PC-3 (cell line): ENCODE measurements around the gene RBM15. TPM values are rescaled to one million over a fixed set of nuclear protein-coding genes. Genes with fewer than 3 reads are reported as not detected.

Experiments
- ATAC-seq: fragments of 200-7000 bp; cut with Tn5 transposase; 2 replicates; pipeline ENCODE4 v1.9.1; 2020; ENCODE audit warnings: mild to moderate bottlenecking, moderate library complexity
- BruUV-seq: library from RNA; stranded (reverse); fragments of 400-500 nt; replicated peaks from 2 replicates; lab custom pipeline; 2021; lab: Mats Ljungman, UMichigan
- CTCF ChIA-PET: fragments of 300-600 bp; sonication (Branson Sonifier 250); formaldehyde crosslinking; loops from one replicate; lab custom pipeline; 2022; ENCODE audit warnings: antibody characterized with exemption; lab: Charles Lee
- POLR2A ChIA-PET: fragments of 300-600 bp; sonication (Branson Sonifier 250); formaldehyde crosslinking; loops from one replicate; lab custom pipeline; 2022; ENCODE audit warnings: antibody characterized with exemption; ENCODE audit not compliant: unreplicated experiment; lab: Charles Lee
- DNase-seq: peaks from one replicate; pipeline ENCODE4 v3.0.0-alpha.2; 2015
- H2AFZ ChIP-seq: fragments of 300-600 bp; sonication (generic); 2 replicates; pipeline ENCODE4 v1.6.0; 2016; ENCODE audit warnings: antibody characterized with exemption, low read length
- H3F3A ChIP-seq: fragments of 300-600 bp; sonication (generic); one replicate; pipeline ENCODE4 v1.6.0; 2017; ENCODE audit warnings: antibody characterized with exemption, low read length, control low read depth, mild to moderate bottlenecking; ENCODE audit not compliant: unreplicated experiment
- H3K27ac ChIP-seq: fragments of 300-600 bp; sonication (generic); 2 replicates; pipeline ENCODE4 v1.5.1; 2016; ENCODE audit warnings: mild to moderate bottlenecking, low read length
- H3K27me3 ChIP-seq: fragments of 300-600 bp; sonication (generic); 2 replicates; pipeline ENCODE4 v1.6.1; 2016; ENCODE audit warnings: low read length, mixed read lengths
- H3K36me3 ChIP-seq: fragments of 300-600 bp; sonication (generic); 2 replicates; pipeline ENCODE4 v1.6.1; 2016; ENCODE audit warnings: low read depth, mixed run types, low read length, mixed read lengths
- H3K4me1 ChIP-seq: fragments of 300-600 bp; sonication (generic); 2 replicates; pipeline ENCODE4 v1.5.1; 2016; ENCODE audit warnings: low read length; ENCODE audit not compliant: insufficient read depth
- H3K4me2 ChIP-seq: fragments of 300-600 bp; sonication (generic); 2 replicates; pipeline ENCODE4 v1.6.0; 2016; ENCODE audit warnings: low read length
- H3K4me3 ChIP-seq: fragments of 300-600 bp; sonication (generic); 2 replicates; pipeline ENCODE4 v1.5.1; 2016; ENCODE audit warnings: mild to moderate bottlenecking, low read length, mixed read lengths
- H3K79me2 ChIP-seq: fragments of 300-600 bp; sonication (generic); 2 replicates; pipeline ENCODE4 v1.6.1; 2017; ENCODE audit warnings: low read length, mixed read lengths
- H3K9ac ChIP-seq: fragments of 300-600 bp; sonication (generic); 2 replicates; pipeline ENCODE4 v1.6.0; 2016; ENCODE audit warnings: mild to moderate bottlenecking, low read length
- H3K9me2 ChIP-seq: fragments of 300-600 bp; sonication (generic); replicated peaks from 2 replicates; pipeline ENCODE4 v1.6.1; 2016; ENCODE audit warnings: mixed run types, low read length, mixed read lengths
- H3K9me3 ChIP-seq: fragments of 300-600 bp; sonication (generic); 2 replicates; pipeline ENCODE4 v1.6.1; 2016; ENCODE audit warnings: low read length, mixed read lengths
- H4K20me1 ChIP-seq: fragments of 300-600 bp; sonication (generic); 2 replicates; pipeline ENCODE4 v1.6.1; 2016; ENCODE audit warnings: low read length, mixed read lengths
- EZH2 ChIP-seq: fragments of 300-600 bp; sonication (generic); IDR thresholded peaks from one replicate; pipeline ENCODE4 v1.6.1; 2017; ENCODE audit warnings: antibody characterized with exemption, mild to moderate bottlenecking, low read length; ENCODE audit not compliant: unreplicated experiment
- EZH2phosphoT487 ChIP-seq: fragments of 300-600 bp; sonication (generic); IDR thresholded peaks from 2 replicates; pipeline ENCODE4 v1.6.1; 2018; ENCODE audit warnings: mild to moderate bottlenecking, antibody characterized with exemption, low read length, borderline replicate concordance
- intact Hi-C: fragments of 100-400 bp; cut with micrococcal nuclease; formaldehyde crosslinking; loops from 2 replicates; pipeline ENCODE4 v1.9.0; 2023
- total RNA-seq: library from RNA; depleted of rRNA; stranded (reverse); fragments of >200 nt; gene quantifications from 2 replicates; pipeline ENCODE4 v1.2.3, GENCODE V29; 2014
- TF ChIP-seq, protein P1 (sequence below): fragments of 300-600 bp; sonication (generic); conservative IDR thresholded peaks from 2 replicates; pipeline ENCODE4 v1.5.1; 2017; ENCODE audit warnings: antibody characterized with exemption, low read depth, mild to moderate bottlenecking, low read length

RBM15 gene
- total RNA-seq, 1 experiment from 2014 or later: 41.3 TPM

DNA sequence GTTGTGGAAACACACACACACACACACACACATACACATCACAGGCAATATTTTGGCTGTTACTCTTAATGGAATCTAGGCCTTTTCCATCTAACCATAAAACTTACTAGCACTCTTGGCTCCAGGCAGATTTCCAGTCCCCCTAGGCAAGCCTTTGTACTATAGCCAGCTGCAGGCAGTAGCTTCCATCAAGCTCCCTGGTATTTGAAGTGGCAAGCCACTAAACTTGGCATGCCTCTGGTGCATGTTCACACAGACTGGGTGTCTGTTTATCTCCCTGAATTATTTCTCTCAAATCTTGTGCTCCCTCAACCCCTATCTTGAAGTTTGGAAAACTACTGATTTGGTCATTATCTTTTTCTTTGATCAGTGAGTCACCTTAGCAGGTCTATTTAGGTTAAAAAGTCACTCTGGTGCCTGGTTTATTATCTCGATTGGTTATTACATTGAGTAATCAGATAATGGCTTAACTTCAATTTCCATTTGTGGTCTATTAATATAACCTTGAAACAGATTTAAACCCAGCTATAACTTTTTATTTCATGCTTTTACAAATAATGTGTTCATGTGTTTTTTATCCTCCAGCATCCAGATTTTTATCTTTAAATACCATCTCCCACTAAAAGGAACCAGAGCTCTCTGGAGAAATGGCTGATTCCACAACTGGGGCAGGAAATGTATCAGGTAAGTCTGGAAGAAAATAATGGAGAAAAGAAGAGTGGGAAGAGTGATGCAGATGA, 2.7 kb upstream of the RBM15 start:
- Histone ChIP-seq H3K36me3 (peaks cover 3% of the 10 kb centered on the region; the same call in 1 of the 2 replicates), H3K4me2 (peak overlapping the region; percentile 93), H3K27me3 (no peaks in the 10 kb centered on the region), H4K20me1 (peaks cover 15% of the 10 kb centered on the region), H3F3A (no peaks in the 10 kb centered on the region), H3K27ac (no peak overlapping the region), H3K9me3 (no peaks in the 10 kb centered on the region), H3K4me3 (no peak overlapping the region), H3K79me2 (peaks cover 26% of the 10 kb centered on the region), H3K4me1 (peaks cover 17% of the 10 kb centered on the region), H3K9me2 (no peaks in the 10 kb centered on the region), H3K9ac (no peak overlapping the region; the same call in 1 of the 2 replicates), H2AFZ (0 out of 2 replicates have a peak overlapping the region, but pooled peaks have one; percentile 24)
- DNase-seq (peak; percentile 27), ATAC-seq (no peak)
- POLR2A ChIA-PET: interaction anchor here (0.6 kb wide), 1 partner anchor 1092 kb away, joined by 4 read pairs; no protein-coding TSS in a partner anchor
- TF ChIP-seq EZH2phosphoT487 (no peak), EZH2 (no peak)
- TF ChIP-seq, protein P1, sequence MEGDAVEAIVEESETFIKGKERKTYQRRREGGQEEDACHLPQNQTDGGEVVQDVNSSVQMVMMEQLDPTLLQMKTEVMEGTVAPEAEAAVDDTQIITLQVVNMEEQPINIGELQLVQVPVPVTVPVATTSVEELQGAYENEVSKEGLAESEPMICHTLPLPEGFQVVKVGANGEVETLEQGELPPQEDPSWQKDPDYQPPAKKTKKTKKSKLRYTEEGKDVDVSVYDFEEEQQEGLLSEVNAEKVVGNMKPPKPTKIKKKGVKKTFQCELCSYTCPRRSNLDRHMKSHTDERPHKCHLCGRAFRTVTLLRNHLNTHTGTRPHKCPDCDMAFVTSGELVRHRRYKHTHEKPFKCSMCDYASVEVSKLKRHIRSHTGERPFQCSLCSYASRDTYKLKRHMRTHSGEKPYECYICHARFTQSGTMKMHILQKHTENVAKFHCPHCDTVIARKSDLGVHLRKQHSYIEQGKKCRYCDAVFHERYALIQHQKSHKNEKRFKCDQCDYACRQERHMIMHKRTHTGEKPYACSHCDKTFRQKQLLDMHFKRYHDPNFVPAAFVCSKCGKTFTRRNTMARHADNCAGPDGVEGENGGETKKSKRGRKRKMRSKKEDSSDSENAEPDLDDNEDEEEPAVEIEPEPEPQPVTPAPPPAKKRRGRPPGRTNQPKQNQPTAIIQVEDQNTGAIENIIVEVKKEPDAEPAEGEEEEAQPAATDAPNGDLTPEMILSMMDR: no peak
- CTCF ChIA-PET: interaction anchor here (1.6 kb wide), 1 partner anchor 159 kb away, joined by 3 read pairs; no protein-coding TSS in a partner anchor
- intact Hi-C loops: loop anchor here (5.0 kb wide), 2 partner anchors 56 to 126 kb away; partner anchors contain the start of gene SLC16A4
- BruUV-seq: no TSS peak

- Histone ChIP-seq H3K79me2 (peaks cover 39% of the 10 kb centered on the region), H2AFZ (peak overlapping the region; percentile 86), H3K9me3 (no peaks in the 10 kb centered on the region), H3K9ac (peak overlapping the region; percentile 97), H3K9me2 (no peaks in the 10 kb centered on the region), H3K4me2 (peak overlapping the region; percentile 93), H3K27ac (peak overlapping the region; percentile 95), H3F3A (no peaks in the 10 kb centered on the region), H3K4me3 (peak overlapping the region; percentile 92), H4K20me1 (peaks cover 29% of the 10 kb centered on the region), H3K36me3 (peaks cover 16% of the 10 kb centered on the region; the same call in 1 of the 2 replicates), H3K4me1 (peaks cover 29% of the 10 kb centered on the region), H3K27me3 (no peaks in the 10 kb centered on the region)
- intact Hi-C loops: loop anchor here (2.0 to 5.0 kb wide), 3 partner anchors 54 to 124 kb away; partner anchors contain the start of genes LAMTOR5 and SLC16A4
- POLR2A ChIA-PET: interaction anchor here (0.6 kb wide), 1 partner anchor 13 kb away, joined by 4 read pairs; no protein-coding TSS in a partner anchor
- ATAC-seq: peak; percentile 21
- TF ChIP-seq, protein P1: no peak
- no peak for TF ChIP-seq EZH2
- no peak for TF ChIP-seq EZH2phosphoT487
- CTCF ChIA-PET: interaction anchor here (0.5 to 1.6 kb wide), 3 partner anchors 122 to 134 kb away, joined by 3 to 12 read pairs (median 3); no protein-coding TSS in a partner anchor
- DNase-seq: no peak
- BruUV-seq: TSS peak; percentile 77
Measured at GRCh38 chr1:110337704-110338308, 1.4 kb upstream of the RBM15 start.
